OCI-LY3 (cell line): ENCODE data around the gene KLHL3.

Experiments used
- H2AFZ ChIP-seq: fragments of 200-600, 300-600 bp; shearing (Covaris generic); 2 replicates; pipeline ENCODE4 v1.6.0; 2014; ENCODE audit warnings: antibody characterized with exemption, low read depth, low read length
- H3K27ac ChIP-seq: fragments of 200-600, 300-600 bp; sonication (generic); 2 replicates; pipeline ENCODE4 v1.5.1; 2014; ENCODE audit warnings: mild to moderate bottlenecking, low read length, moderate library complexity, mixed read lengths
- H3K27me3 ChIP-seq: fragments of 200-600, 300-600 bp; sonication (generic); 2 replicates; pipeline ENCODE4 v1.6.1; 2014; ENCODE audit warnings: low read depth, low read length, mixed read lengths
- H3K36me3 ChIP-seq: fragments of 200-600, 300-600 bp; sonication (generic); replicated peaks from 2 replicates; pipeline ENCODE3; 2014; ENCODE audit warnings: low read depth, low read length, mixed read lengths
- H3K4me1 ChIP-seq: fragments of 300-600, 200-600 bp; sonication (generic); 2 replicates; pipeline ENCODE4 v1.6.1; 2014; ENCODE audit warnings: low read length, mixed read lengths
- H3K4me2 ChIP-seq: fragments of 200-600, 300-600 bp; sonication (generic); 2 replicates; pipeline ENCODE4 v1.6.1; 2014; ENCODE audit warnings: low read length, mixed read lengths
- H3K4me3 ChIP-seq: fragments of 300-600, 200-600 bp; sonication (generic); 2 replicates; pipeline ENCODE4 v1.5.1; 2014; ENCODE audit warnings: antibody characterized with exemption, mild to moderate bottlenecking, low read length, moderate library complexity
- H3K79me2 ChIP-seq: fragments of 300-600, 200-600 bp; shearing (Covaris generic); 2 replicates; pipeline ENCODE4 v1.6.1; 2014; ENCODE audit warnings: mild to moderate bottlenecking, low read length, mixed read lengths
- H3K9ac ChIP-seq: fragments of 300-600, 200-600 bp; shearing (Covaris generic); 2 replicates; pipeline ENCODE4 v1.6.0; 2014; ENCODE audit warnings: mild to moderate bottlenecking, low read length, moderate library complexity
- H3K9me3 ChIP-seq: fragments of 200-600, 300-600 bp; shearing (Covaris generic); 2 replicates; pipeline ENCODE4 v1.6.1; 2014; ENCODE audit warnings: low read length, mixed read lengths; ENCODE audit not compliant: insufficient read depth
- H4K20me1 ChIP-seq: fragments of 200-600, 300-600 bp; sonication (generic); 2 replicates; pipeline ENCODE4 v1.6.1; 2016; ENCODE audit warnings: low read length, mixed read lengths; ENCODE audit not compliant: insufficient read depth
- EZH2phosphoT487 ChIP-seq: fragments of 200-600 bp; shearing (Covaris generic); IDR thresholded peaks from 2 replicates; pipeline ENCODE4 v1.6.1; 2018; ENCODE audit warnings: antibody characterized with exemption, mixed run types, low read depth
- TF ChIP-seq, protein P1 (sequence below): fragments of 200-600, 300-600 bp; sonication (generic); IDR thresholded peaks from 2 replicates; pipeline ENCODE4 v1.5.1; 2014; ENCODE audit warnings: antibody characterized with exemption, low read length, low read depth

Gene KLHL3

DNA sequence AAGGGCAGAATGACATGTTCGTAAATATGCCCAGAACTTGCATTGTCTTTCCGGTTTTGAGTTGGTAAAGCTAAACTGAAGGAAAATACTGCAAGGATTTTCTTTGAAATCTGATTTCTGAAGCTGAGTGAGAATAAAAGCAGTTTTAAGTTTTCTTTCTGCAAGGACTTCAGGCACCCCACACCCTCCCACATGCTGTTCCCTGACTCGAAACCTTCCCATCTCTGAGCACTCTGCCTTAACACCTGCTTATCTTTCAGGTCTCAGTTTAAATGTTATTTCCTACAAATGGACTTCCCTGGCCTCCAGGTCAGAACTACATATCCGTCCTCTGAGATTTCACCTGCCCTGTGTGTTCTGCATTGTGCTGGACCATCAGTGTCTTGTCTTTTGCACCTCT lies 93.8 kb downstream of the KLHL3 start:
- Histone ChIP-seq H4K20me1 (no peaks in the 10 kb centered on the region), H3K9ac (no peak overlapping the region), H2AFZ (no peak overlapping the region), H3K9me3 (no peaks in the 10 kb centered on the region; the same call in 1 of the 2 replicates), H3K27me3 (no peaks in the 10 kb centered on the region), H3K4me2 (no peak overlapping the region), H3K79me2 (no peaks in the 10 kb centered on the region), H3K36me3 (no peaks in the 10 kb centered on the region), H3K27ac (no peak overlapping the region), H3K4me3 (no peak overlapping the region), H3K4me1 (no peaks in the 10 kb centered on the region)
- TF ChIP-seq EZH2phosphoT487 = no peak
- TF ChIP-seq, protein P1, sequence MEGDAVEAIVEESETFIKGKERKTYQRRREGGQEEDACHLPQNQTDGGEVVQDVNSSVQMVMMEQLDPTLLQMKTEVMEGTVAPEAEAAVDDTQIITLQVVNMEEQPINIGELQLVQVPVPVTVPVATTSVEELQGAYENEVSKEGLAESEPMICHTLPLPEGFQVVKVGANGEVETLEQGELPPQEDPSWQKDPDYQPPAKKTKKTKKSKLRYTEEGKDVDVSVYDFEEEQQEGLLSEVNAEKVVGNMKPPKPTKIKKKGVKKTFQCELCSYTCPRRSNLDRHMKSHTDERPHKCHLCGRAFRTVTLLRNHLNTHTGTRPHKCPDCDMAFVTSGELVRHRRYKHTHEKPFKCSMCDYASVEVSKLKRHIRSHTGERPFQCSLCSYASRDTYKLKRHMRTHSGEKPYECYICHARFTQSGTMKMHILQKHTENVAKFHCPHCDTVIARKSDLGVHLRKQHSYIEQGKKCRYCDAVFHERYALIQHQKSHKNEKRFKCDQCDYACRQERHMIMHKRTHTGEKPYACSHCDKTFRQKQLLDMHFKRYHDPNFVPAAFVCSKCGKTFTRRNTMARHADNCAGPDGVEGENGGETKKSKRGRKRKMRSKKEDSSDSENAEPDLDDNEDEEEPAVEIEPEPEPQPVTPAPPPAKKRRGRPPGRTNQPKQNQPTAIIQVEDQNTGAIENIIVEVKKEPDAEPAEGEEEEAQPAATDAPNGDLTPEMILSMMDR = no peak

DNA sequence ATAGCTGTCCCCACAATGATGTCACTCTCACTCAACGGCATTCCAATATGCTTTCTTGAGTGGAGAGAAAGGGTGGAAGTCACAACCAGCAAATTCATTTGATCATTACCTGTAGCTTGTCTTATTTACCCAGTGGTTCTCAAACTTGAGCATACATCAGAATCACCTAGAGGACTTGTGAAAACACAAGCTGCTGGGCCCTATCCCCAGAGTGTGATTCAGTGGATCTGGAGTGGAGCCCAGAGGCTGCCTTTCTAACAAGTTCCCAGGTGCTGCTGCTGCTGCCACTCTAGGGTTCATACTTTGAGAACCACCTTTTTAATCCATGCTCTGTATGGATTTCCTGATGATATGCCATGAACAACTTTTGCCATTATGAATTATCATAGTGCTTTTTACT lies 94.7 kb downstream of the KLHL3 start:
- no peaks in the 10 kb centered on the region for H3K27me3 ChIP-seq
- no peaks in the 10 kb centered on the region for H3K79me2 ChIP-seq
- H3K4me2 ChIP-seq = no peak overlapping the region
- no peaks in the 10 kb centered on the region for H3K4me1 ChIP-seq
- no peaks in the 10 kb centered on the region; the same call in 1 of the 2 replicates for H3K9me3 ChIP-seq
- H3K9ac ChIP-seq = no peak overlapping the region
- no peak overlapping the region for H3K27ac ChIP-seq
- TF ChIP-seq, protein P1 = no peak
- no peak for TF ChIP-seq EZH2phosphoT487
- no peaks in the 10 kb centered on the region for H3K36me3 ChIP-seq
- no peak overlapping the region for H2AFZ ChIP-seq
- no peaks in the 10 kb centered on the region for H4K20me1 ChIP-seq
- no peak overlapping the region for H3K4me3 ChIP-seq

DNA sequence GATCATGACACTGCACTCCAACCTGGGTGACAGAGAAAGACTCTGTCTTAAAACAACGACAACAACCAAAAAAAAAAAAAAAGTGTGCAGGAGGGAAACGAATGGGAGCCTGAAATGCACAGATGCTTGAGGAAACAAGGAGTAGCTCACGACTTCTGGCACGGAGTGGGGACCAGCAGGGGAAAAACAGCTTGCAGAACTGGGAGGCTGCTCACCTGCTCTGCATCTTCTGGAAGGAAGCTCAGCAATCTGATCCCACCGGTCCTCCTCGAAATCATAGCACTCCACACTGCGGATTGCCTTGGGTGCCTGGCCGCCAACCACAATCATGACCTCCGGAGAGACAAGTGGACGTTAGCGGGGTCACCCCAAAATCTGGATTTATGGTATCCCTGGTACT lies 96.2 kb downstream of the KLHL3 start:
- Histone ChIP-seq H3K9ac (no peak overlapping the region), H3K79me2 (no peaks in the 10 kb centered on the region), H3K4me1 (no peaks in the 10 kb centered on the region), H4K20me1 (no peaks in the 10 kb centered on the region), H3K4me3 (no peak overlapping the region), H3K4me2 (no peak overlapping the region), H3K27me3 (no peaks in the 10 kb centered on the region), H3K36me3 (no peaks in the 10 kb centered on the region), H3K27ac (no peak overlapping the region), H2AFZ (no peak overlapping the region), H3K9me3 (no peaks in the 10 kb centered on the region)
- TF ChIP-seq EZH2phosphoT487 = no peak
- TF ChIP-seq, protein P1 = no peak

DNA sequence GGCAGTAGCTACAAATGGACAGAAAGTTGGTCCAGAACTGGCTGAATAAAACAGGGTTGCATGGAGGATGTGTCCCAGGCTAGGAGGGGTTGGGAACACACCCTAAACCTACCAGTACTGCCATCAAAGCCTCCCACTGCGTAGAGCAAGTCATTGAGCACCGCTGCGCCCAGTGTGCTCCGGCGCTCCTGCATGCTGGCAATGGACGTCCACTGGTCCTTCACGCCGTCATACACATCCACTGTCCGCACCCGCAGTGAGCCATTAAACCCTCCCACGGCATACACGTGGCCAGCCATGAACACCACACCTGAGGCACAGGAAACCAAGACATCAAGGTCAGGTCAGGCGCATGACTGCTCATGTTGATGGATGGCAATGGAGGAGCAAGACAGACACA lies 97.0 kb downstream of the KLHL3 start:
- no peak overlapping the region for H3K9ac ChIP-seq
- H3K36me3 ChIP-seq = no peaks in the 10 kb centered on the region
- no peak overlapping the region for H3K4me2 ChIP-seq
- no peaks in the 10 kb centered on the region for H3K79me2 ChIP-seq
- H4K20me1 ChIP-seq = no peaks in the 10 kb centered on the region
- H3K27me3 ChIP-seq = no peaks in the 10 kb centered on the region
- no peak overlapping the region for H3K4me3 ChIP-seq
- no peak for TF ChIP-seq EZH2phosphoT487
- TF ChIP-seq, protein P1 = no peak
- no peaks in the 10 kb centered on the region for H3K4me1 ChIP-seq
- no peak overlapping the region for H2AFZ ChIP-seq
- H3K9me3 ChIP-seq = no peaks in the 10 kb centered on the region
- H3K27ac ChIP-seq = no peak overlapping the region
